HCT116 (cell line): ENCODE results near the gene CCDC38.

Experiments used
- CTCF ChIP-seq, 3 experiments: fragments of 200-600 bp in 1 of 3; sonication (generic) in 1 of 3; IDR thresholded peaks in 2 of 3; conservative IDR thresholded peaks in 1 of 3; 2 replicates each; pipeline ENCODE4 v1.5.1; 2012 to 2017; ENCODE audit warnings: low read depth in 2 of 3, low read length in 2 of 3, antibody characterized with exemption in 1 of 3, borderline replicate concordance in 1 of 3, control low read depth in 1 of 3, mild to moderate bottlenecking in 1 of 3, mixed read lengths in 1 of 3, mixed run types in 1 of 3, moderate library complexity in 1 of 3; ENCODE audit not compliant: insufficient read depth in 1 of 3
- EGR1 ChIP-seq: IDR thresholded peaks from 2 replicates; pipeline ENCODE4 v1.6.1; 2012; ENCODE audit warnings: low read depth
- EZH2 ChIP-seq: fragments of 200-600 bp; sonication (generic); IDR thresholded peaks from 2 replicates; pipeline ENCODE4 v1.6.1; 2017; ENCODE audit warnings: antibody characterized with exemption, mixed run types
- EZH2phosphoT487 ChIP-seq: fragments of 200-600 bp; IDR thresholded peaks from 2 replicates; pipeline ENCODE4 v1.6.1; 2018; ENCODE audit warnings: antibody characterized with exemption, borderline replicate concordance
- MAX ChIP-seq: IDR thresholded peaks from 2 replicates; pipeline ENCODE4 v1.6.1; 2012
- POLR2A ChIP-seq: IDR thresholded peaks from 2 replicates; pipeline ENCODE4 v1.7.0; 2011; ENCODE audit warnings: borderline replicate concordance; ENCODE audit not compliant: insufficient read depth, insufficient read length; ENCODE audit errors: extremely low read depth
- POLR2AphosphoS5 ChIP-seq: IDR thresholded peaks from 2 replicates; pipeline ENCODE4 v1.6.1; 2011; ENCODE audit warnings: mild to moderate bottlenecking, low read depth, low read length, moderate library complexity
- RAD21 ChIP-seq: IDR thresholded peaks from 2 replicates; pipeline ENCODE4 v1.6.1; 2012; ENCODE audit warnings: low read depth, mild to moderate bottlenecking
- REST ChIP-seq: IDR thresholded peaks from 2 replicates; pipeline ENCODE4 v1.6.1; 2012; ENCODE audit warnings: low read depth
- SP1 ChIP-seq: IDR thresholded peaks from 2 replicates; pipeline ENCODE4 v1.6.1; 2012; ENCODE audit warnings: low read depth
- TCF7L2 ChIP-seq: IDR thresholded peaks from 2 replicates; pipeline ENCODE4 v1.7.0; 2011; ENCODE audit warnings: borderline replicate concordance, inconsistent platforms; ENCODE audit not compliant: insufficient read depth, insufficient read length; ENCODE audit errors: extremely low read depth
- ZFX ChIP-seq: fragments of 450-650 bp; IDR thresholded peaks from 2 replicates; pipeline ENCODE4 v1.6.1; 2017

DNA sequence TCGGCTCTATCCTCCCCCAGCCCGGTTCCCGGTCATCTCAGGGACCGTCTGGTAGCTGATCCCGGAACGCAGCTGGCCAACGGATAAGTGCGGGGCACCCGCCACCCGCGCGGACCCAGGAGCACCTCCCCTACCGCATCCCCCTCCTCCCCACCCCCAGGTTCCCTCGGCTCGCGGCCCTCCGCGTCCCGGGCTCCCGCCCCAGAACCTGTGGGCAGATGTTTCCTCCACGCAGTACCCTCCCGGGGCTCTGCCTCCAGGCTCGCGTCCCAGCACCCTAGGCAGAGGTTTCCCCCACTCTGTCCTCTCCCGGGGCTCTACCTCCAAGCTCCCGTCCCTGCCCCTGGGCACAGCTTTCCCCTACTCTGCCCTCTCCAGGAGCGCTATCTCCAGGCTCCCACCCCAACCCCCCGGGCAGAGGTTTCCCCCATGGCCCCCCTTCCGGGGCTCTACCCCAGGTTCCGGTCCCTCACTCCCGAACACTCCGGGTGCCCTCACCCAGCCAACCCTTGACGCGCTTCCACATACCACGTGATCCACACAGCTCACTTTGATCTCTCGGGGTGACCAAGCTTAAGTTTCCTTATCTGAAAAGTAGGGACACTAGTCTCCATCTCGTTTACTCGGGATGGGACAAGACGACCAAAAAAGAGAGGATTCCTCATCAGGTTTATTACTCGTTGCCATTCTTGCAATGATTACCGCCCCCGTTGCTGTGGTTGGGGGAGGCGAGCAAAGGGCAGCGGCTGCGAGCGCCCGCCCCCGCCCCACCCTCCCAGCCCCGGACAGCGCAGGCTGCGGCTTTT is at the start of gene CCDC38:
- TF ChIP-seq POLR2AphosphoS5: peak; percentile 77
- TF ChIP-seq EZH2: no peak
- TF ChIP-seq EZH2phosphoT487: no peak
- TF ChIP-seq ZFX: peak; percentile 23; the same call in 1 of the 2 replicates
- no peak for TF ChIP-seq CTCF (IDR thresholded peaks at IDR 0.05 in 2 of 3, conservative IDR thresholded peaks at IDR 0.05 in 1 of 3; ENCODE audit: borderline replicate concordance in 1 of 3, insufficient read depth in 1 of 3, low read depth in 2 of 3, low read length in 2 of 3)
- no peak for TF ChIP-seq REST
- TF ChIP-seq POLR2A: peak; percentile 26
- peak; percentile 59; the same call in 1 of the 2 replicates for TF ChIP-seq MAX
- no peak for TF ChIP-seq RAD21
- TF ChIP-seq EGR1: peak; percentile 70
- peak; percentile 43 for TF ChIP-seq SP1
- peak; percentile 96 for TF ChIP-seq TCF7L2
